ENCODE data around the gene NCOA6.
"Not testable (repeated sequence)": the region's sequence is repeated elsewhere in the genome, so short reads cannot be mapped to it uniquely, and the experiment has no call there.

NCOA6 gene

GRCh38 chr20:34773726-34774125 is 51.7 kb downstream of the NCOA6 start:
- DNase-seq, result no peak

- DNase-seq, result no peak
Observed at GRCh38 chr20:34772437-34772836, 53.0 kb downstream of the NCOA6 start.

DNA sequence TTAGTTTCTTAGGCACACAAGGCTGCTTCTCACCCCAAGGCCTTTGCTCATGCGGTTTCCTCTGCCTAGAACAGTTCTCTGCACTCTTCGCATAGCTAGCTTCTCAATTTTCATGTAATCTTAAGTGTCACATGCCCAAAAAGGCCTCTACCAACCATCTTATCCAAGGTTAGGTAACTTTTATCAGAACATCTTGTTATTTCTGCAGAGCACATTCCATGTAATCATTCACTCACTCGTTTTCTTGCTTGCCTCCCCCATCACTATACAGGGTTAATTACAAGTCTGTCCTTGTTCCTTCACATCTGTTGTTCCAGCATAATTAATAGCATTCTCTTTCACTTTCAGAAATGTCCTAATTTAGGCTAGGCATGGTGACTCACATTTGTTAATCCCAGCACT is 53.8 kb downstream of the NCOA6 start:
- DNase-seq, result no peak

DNA sequence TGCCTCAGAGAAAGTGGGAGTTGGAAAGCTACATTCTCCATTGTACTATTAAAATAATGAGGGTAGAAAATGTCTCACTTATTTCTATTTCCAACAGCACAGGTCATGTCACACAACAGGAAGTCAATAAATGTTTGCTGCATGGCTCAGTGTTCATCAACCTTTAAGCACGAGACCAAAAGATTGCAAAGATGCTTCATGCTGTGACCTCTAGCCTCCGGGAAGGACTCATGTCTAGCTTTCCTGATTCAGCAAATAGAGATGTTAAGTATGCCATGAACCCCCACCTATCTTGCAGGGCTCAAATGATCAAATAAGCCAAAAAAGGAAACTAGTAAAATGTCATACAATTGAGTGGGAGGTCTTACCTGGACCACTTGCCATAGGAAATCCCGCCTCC is 57.4 kb downstream of the NCOA6 start:
- DNase-seq, result no peak

DNA sequence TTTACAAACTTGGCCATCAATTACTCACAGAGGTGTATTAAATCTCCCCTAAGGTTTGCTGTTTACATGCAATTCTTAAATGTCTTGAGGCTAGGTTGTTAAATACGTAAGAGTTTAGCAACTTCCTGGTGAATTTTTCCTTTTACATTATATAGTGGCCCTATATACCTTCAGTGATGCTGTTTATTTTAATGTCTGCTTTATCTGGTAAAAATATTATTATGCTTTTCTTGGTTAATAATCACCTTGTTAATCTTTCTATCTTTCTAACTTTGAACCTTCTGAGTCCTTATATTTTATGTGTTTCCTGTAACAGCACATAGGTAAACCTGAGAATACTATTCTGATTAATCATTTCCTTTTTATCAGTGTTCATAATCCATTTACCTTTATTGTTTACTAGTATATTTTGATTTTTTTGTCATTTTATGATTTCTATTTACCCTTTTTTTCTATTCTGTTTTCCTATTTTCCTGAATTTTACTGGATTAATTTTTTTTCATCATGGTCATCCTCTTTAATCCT is 63.4 kb downstream of the NCOA6 start:
- DNase-seq, result no peak

- no peak for DNase-seq
Observed at GRCh38 chr20:34755367-34755766, 70.1 kb downstream of the NCOA6 start.

- DNase-seq, result no peak
Observed at GRCh38 chr20:34754611-34755010, 70.8 kb downstream of the NCOA6 start.

DNA sequence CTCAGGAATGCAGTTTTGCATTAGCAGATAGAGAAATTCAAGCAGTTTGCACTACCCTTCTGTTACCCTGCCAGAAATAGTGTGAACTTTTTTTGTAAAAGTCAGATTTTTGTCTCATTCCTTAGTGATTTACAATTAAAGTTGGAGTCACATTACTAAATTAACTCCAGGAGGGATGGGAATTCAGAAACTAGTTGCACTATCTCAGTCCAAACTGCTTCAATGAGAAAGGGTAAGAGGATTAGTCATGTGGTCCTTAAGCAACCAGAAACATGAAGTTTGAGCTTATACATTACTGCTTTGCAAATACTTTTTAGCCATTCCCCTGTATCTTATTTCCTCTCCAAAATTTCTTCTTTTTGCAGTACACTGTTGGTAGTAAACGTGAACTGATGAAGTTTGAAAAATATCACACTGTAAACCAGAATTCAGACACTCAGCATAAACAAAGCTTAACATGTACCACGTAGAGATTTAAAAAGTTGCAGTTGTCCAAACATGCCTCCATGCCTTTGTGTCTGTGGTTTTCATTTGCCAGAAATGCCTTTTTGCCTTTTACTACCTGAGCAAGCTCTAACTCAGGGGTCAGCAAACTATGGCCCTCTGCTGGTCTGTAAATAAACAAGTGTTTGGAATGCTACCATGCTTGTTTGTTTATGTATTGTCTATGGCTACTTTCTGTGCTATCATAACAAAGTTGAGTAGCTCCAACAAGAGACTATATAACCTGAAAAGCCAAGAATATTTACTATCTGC is 71.6 kb downstream of the NCOA6 start:
- DNase-seq, result no peak

GRCh38 chr20:34751453-34751852 is 74.0 kb downstream of the NCOA6 start:
- no peak for DNase-seq

DNA sequence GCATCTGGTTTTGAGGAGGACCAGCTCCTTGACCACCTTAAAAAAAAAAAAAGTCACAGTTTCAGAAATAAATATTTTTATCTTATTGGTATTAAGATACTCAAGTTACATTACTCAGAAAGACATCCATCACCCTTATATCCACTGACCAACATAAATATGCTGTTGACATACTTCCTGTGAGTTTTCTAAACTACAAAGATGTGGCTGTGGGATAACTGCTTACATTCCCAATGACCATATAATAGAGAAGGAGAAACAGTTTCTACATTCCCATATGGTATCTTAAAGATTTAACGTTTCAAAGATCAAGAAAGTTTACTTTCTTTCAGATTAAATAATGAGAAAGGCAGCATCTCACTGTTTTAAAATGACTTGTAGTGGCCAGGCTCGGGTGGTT is 75.0 kb downstream of the NCOA6 start:
- no peak for DNase-seq

DNA sequence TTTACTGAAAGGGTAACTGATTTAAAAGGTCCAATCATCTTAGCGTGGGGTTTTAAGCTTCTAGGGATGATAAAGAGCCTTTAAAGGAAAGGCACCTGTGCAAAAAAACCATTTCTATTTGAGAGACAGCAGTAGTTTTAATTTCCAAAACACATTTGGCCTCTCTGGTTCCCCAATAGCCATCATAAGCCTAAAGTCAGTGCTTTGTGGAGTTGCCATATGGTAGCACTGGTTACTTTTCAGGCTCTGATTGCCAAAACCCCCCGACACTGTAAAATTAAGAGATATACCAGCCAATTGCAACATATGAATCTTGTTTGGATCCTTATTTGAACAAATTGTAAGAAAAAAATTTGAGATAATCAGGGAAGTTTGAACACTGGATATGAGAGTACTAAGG is 76.7 kb downstream of the NCOA6 start:
- no peak for DNase-seq

- DNase-seq, result no peak
Observed at GRCh38 chr20:34747479-34747878, 78.0 kb downstream of the NCOA6 start.

DNA sequence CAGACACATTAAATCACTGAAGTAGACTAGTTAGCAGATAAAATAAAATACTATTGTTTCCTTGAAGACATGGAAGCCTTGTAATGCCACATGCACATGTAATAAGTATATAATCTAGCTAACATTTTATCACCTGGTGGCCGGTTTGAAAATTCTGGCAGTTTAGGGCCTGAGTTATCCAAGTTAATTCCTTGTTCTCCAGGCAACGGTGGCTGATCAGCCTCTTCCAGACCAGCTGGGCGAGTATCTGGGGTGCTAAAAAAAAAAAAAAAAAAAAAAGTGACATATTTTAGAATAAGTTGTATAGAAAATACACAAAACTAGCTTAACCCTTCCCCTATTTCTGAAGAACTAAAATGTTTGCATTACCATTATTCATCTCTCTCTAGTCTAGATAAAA is 78.8 kb downstream of the NCOA6 start:
- no peak for DNase-seq

DNA sequence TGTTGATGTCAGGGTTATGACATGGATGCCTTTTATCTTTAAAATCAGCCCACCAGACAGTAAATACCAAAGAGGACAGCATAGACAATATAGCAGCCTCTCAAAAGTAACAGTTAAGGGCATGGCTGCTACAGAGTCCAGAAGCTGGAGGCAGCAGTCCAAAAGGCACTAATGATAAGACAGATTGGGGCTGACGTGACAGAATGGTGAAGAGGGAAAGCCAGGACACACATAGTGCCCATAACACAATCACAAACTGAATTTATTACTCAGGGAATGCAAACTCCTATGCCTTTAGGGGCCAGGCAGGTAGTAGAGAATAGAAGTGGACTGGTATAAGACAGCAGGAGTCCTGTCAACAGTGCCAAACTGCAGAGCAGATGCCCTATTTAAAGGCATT is 80.6 kb downstream of the NCOA6 start:
- no peak for DNase-seq

DNA sequence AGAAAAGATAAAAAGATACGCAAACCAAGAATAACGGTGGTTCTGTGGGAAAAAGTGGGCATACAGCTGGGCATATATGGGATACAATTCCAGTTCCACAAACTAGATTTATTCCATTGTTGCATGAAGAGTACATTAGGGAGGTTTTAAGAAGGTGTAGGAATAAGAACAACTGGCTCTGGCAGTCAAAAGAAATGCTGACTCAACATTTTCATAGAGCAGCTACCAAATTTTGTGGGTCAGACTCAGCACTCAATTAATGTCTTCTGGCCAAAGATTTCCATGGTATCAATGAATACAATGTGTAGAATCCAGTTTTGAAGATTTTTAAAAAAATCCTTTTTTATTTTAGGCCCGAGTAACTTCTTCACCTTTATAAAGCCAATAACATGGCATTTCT is 81.1 kb downstream of the NCOA6 start:
- DNase-seq, result no peak

GRCh38 chr20:34743039-34743438 is 82.4 kb downstream of the NCOA6 start:
- DNase-seq, result no peak

DNA sequence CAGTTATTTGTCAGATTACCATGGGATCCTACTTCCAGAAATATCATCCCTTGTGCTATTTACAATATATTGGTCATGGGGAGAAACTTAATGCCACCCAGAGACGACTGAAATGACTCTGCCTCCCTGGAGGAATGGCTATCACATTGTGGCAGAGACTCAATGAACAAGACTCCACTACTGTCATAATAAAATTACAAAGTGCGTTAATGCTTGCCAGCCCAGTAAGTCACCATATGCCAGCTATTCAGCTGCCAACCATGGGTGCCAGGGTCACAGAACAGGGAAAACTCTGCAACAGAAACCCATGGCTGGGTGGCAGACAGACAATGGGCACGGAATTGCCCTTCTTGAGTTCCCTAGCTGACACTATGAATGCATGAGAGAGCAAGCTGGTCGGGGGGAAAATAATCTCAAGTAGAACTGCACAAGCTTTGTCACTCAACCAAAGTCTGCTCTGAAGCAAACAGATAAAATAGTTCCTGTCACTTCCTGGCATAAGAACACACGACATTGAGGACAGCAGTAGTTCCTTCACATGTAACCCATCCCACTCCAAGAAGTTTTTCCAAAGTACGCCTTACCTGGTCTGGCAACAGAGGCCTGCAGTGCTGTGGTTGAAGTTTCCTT is 89.2 kb downstream of the NCOA6 start:
- DNase-seq, result no peak

- DNase-seq, result no peak
Observed at GRCh38 chr20:34732523-34732922, 92.9 kb downstream of the NCOA6 start.

- no peak for DNase-seq
Observed at GRCh38 chr20:34729416-34729815, 96.0 kb downstream of the NCOA6 start.

- no peak for DNase-seq
Observed at GRCh38 chr20:34724172-34724571, 101.3 kb downstream of the NCOA6 start.

DNA sequence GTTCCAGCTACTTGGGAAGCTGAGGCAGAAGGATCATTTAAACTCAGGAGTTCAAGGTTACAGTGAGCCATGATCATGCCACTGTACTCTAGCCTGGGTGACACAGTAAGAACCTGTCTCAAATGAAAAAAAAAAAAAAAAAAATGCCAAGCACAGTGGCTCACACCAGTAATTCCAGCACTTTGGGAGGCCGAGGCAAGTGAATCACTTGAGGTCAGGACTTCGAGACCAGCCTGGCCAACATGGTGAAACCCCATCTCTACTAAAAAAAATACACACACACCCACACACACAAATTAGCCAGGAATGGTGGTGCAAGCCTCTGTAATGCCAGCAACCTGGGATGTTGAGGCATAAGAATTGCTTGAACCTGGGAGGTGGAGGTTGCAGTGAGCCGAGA is 102.9 kb downstream of the NCOA6 start:
- not testable (repeated sequence) for DNase-seq

DNA sequence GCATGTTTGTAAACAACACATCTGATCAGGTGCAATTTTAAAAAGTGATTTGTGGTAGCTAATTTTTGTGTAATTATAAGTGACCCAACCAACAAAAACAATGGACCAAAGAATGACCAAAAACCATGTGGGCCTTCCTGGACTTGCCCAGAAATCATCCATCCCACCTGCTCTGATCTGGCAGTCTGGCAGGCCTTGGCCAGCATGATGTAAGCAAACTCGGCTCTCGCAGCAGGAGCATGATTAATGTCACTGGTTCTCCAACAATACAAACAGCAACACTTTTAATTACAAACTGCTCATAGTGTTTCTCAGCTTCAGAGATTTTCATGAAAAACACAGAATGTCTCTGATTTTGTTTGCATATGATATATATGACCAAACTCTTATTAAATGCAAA is 105.2 kb downstream of the NCOA6 start:
- DNase-seq, result no peak

DNA sequence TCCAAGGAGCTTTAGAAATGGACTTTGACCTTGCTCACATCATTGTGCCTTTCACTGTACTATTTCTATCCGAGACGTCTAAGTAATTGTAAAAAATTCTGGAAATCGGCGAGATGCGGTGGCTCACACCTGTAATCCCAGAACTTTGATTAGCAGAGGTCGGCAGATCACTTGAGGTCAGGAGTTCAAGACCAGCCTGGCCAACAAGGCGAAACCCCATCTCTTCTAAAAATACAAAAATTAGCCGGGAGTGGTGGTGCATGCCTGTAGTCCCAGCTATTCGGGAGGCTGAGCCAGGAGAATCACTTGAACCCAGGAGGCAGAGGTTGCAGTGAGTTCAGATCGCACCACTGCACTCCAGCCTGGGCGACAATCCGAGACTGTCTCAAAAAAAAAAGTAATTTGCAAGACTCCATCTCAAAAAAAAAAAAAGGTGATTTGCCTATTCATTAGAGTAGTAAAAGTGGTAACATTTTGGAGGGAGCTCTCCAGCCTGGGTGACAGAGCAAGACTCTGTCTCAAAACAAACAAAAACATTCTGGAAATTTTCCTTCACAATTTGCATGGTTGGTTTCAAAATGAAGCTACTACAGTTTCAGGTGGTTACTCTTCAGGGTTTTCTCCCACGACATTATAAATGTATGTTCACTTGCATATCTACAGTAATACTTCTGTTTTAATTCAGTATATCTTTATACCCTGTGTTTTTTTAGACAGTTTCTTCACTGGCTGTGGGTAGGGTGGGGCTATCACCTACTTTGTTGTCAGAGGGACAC is 106.0 kb downstream of the NCOA6 start:
- peak in 1 of 5 donors; percentile 53 for DNase-seq
